HepG2 (cell line): ENCODE measurements around the gene LGALS7B. TPM values are rescaled to one million over a fixed set of nuclear protein-coding genes. Genes with fewer than 3 reads are reported as not detected.
A peak's percentile ranks its signal among the peaks of the same experiment; 100 is the strongest.

Experiments used
- ATAC-seq: fragments of 200-7000 bp; cut with Tn5 transposase; 3 replicates; pipeline ENCODE4 v1.9.1; 2020; ENCODE audit warnings: mild to moderate bottlenecking, moderate library complexity
- BruUV-seq: library from RNA; stranded (reverse); fragments of 400-500 nt; replicated peaks from 2 replicates; lab custom pipeline; 2021; lab: Mats Ljungman, UMichigan
- CTCF ChIA-PET: fragments of 300-600 bp; formaldehyde crosslinking; extraction: SDS; loops from one replicate; lab custom pipeline; 2021; ENCODE audit warnings: low total read pairs, inconsistent platforms, low intra/inter-chr PET ratio; lab: Yijun Ruan, JAX
- POLR2A ChIA-PET: fragments of 350-600 bp; sonication (Branson Sonifier 250); formaldehyde crosslinking; loops from one replicate; lab custom pipeline; 2020; ENCODE audit warnings: antibody characterized with exemption, inconsistent platforms; lab: Yijun Ruan, JAX
- DNase-seq: peaks from one replicate; pipeline ENCODE4 v3.0.0-alpha.2; 2015; ENCODE audit warnings: low spot score
- FAIRE-seq: peaks from 3 replicates; lab custom pipeline; 2011; peaks lifted over from hg19 to GRCh38; lab: Jason Lieb, UNC
- H2AFZ ChIP-seq: one replicate; pipeline ENCODE4 v1.6.1; 2011; ENCODE audit warnings: low read length, inconsistent platforms
- H3K27ac ChIP-seq: fragments of 300-600 bp; 3 replicates; pipeline ENCODE4 v1.8.0; 2011; ENCODE audit warnings: mixed run types, mild to moderate bottlenecking, mixed read lengths, low read length, inconsistent platforms; ENCODE audit not compliant: insufficient read depth; ENCODE audit errors: extremely low read length
- H3K27me3 ChIP-seq, 2 experiments: fragments of 200-600 bp in 1 of 2; 2 replicates in 1 of 2; 3 replicates in 1 of 2; pipeline versions ENCODE4 v1.6.0 to v1.8.0; 2011; ENCODE audit warnings: low read length in 2 of 2, mild to moderate bottlenecking in 2 of 2, moderate library complexity in 2 of 2, inconsistent platforms in 1 of 2; ENCODE audit not compliant: insufficient read depth in 2 of 2, control insufficient read depth in 1 of 2
- H3K36me3 ChIP-seq, 2 experiments: fragments of 200-600 bp in 1 of 2; replicated peaks in 1 of 2; 2 replicates in 1 of 2; 3 replicates in 1 of 2; pipeline versions ENCODE4 v1.5.1 to v1.8.0; 2011; ENCODE audit warnings: low read length in 2 of 2, inconsistent platforms in 1 of 2; ENCODE audit not compliant: insufficient read depth in 2 of 2, control insufficient read depth in 1 of 2
- H3K4me1 ChIP-seq: 2 replicates; pipeline ENCODE4 v1.5.1; 2012; ENCODE audit warnings: low read length, inconsistent platforms; ENCODE audit not compliant: insufficient read depth
- H3K4me2 ChIP-seq: 2 replicates; pipeline ENCODE4 v1.6.0; 2011; ENCODE audit warnings: low read depth, low read length, inconsistent platforms
- H3K4me3 ChIP-seq, 3 experiments: fragments of 200-600 bp in 1 of 3; sonication (generic), shearing (Covaris generic) in 1 of 3; replicated peaks in 1 of 3; 2 replicates each; pipeline ENCODE4 v1.5.1; 2011 to 2016; ENCODE audit warnings: low read length in 3 of 3, inconsistent platforms in 2 of 3, low read depth in 2 of 3, mild to moderate bottlenecking in 2 of 3, control low read depth in 1 of 3, mixed read lengths in 1 of 3; ENCODE audit not compliant: insufficient read depth in 1 of 3
- H3K79me2 ChIP-seq: one replicate; pipeline ENCODE4 v1.6.1; 2011; ENCODE audit warnings: low read length, inconsistent platforms; ENCODE audit not compliant: insufficient read depth
- H3K9ac ChIP-seq: 2 replicates; pipeline ENCODE4 v1.6.0; 2011; ENCODE audit warnings: mild to moderate bottlenecking, low read depth, low read length, inconsistent platforms; ENCODE audit not compliant: insufficient read depth
- H3K9me3 ChIP-seq: 2 replicates; pipeline ENCODE4 v1.5.1; 2012; ENCODE audit warnings: mild to moderate bottlenecking, low read length
- H4K20me1 ChIP-seq: 2 replicates; pipeline ENCODE4 v1.6.0; 2011; ENCODE audit warnings: inconsistent platforms, mild to moderate bottlenecking, low read length, moderate library complexity; ENCODE audit not compliant: insufficient read depth
- CREB3 ChIP-seq: sonication (generic); formaldehyde crosslinking; IDR thresholded peaks from 2 replicates; pipeline ENCODE4 v1.5.0; 2020; ENCODE audit warnings: missing genetic modification reagents
- MTERF4 ChIP-seq: sonication (generic); formaldehyde crosslinking; IDR thresholded peaks from 2 replicates; pipeline ENCODE4 v1.8.0; 2023; ENCODE audit warnings: mild to moderate bottlenecking, missing genetic modification reagents
- NFIB ChIP-seq: sonication (generic); formaldehyde crosslinking; IDR thresholded peaks from 2 replicates; pipeline ENCODE4 v1.9.0; 2021; ENCODE audit warnings: missing genetic modification reagents, mild to moderate bottlenecking, borderline replicate concordance
- PBX3 ChIP-seq: sonication (generic); formaldehyde crosslinking; IDR thresholded peaks from 2 replicates; pipeline ENCODE4 v1.8.1; 2023; ENCODE audit warnings: missing genetic modification reagents, inconsistent platforms, borderline replicate concordance
- SRSF1 ChIP-seq: fragments of 200-400 bp; formaldehyde crosslinking; optimal IDR thresholded peaks from 2 replicates; pipeline ENCODE3; 2017; ENCODE audit warnings: mild to moderate bottlenecking, low read depth, low read length, moderate library complexity
- ZNF235 ChIP-seq: sonication (generic); formaldehyde crosslinking; IDR thresholded peaks from 2 replicates; pipeline ENCODE4 v1.8.1; 2023; ENCODE audit warnings: mild to moderate bottlenecking, missing genetic modification reagents, borderline replicate concordance
- ZNF256 ChIP-seq: sonication (generic); formaldehyde crosslinking; conservative IDR thresholded peaks from 2 replicates; pipeline ENCODE4 v1.4.0; 2020; ENCODE audit warnings: missing genetic modification reagents
- WGBS: methylation state at CpG from one replicate; pipeline ENCODE4 v1.1.6; 2017; ENCODE audit warnings: low lambda C conversion rate; 5-methylcytosine and 5-hydroxymethylcytosine counted together
- in situ Hi-C: cut with HindIII; loops from 2 replicates; pipeline ENCODE4 v1.10.0; 2017; ENCODE audit warnings: low pct_unique_long_range_greater_than_20kb; ENCODE audit not compliant: extremely low pct_ligation_motif_present
- intact Hi-C: fragments of 100-400 bp; cut with micrococcal nuclease; formaldehyde crosslinking; loops from one replicate; pipeline ENCODE4 v1.10.0; 2022; ENCODE audit not compliant: unreplicated experiment
- polyA plus RNA-seq, 8 experiments: library from polyadenylated mRNA; depleted of rRNA in 3 of 8; stranded (reverse) in 7 of 8; unstranded in 1 of 8; fragments of >200 nt; fragmentation: Illumina TruSeq in 4 of 8; extraction: Trizol in 4 of 8; gene quantifications; 2 replicates each; pipeline versions ENCODE4 v1.2.1 to v1.2.3, GENCODE V29; 2011 to 2016; ENCODE audit warnings: low read depth in 4 of 8, missing spikeins in 1 of 8, mixed read lengths in 1 of 8; ENCODE audit not compliant: insufficient read depth in 1 of 8
- total RNA-seq, 5 experiments: library from RNA; depleted of rRNA; stranded (reverse); fragments of >200 nt; fragmentation: Illumina TruSeq; extraction: Trizol; gene quantifications; 2 replicates each; pipeline ENCODE4 v1.2.3, GENCODE V29; 2016; ENCODE audit warnings: low read depth in 1 of 5
- TF ChIP-seq, protein P1 (sequence below): IDR thresholded peaks from 2 replicates; pipeline ENCODE4 v1.6.1; 2016; ENCODE audit warnings: control low read depth

Gene LGALS7B
- total and polyA plus RNA-seq, 2 of the 13 experiments (the other 11 are each of a cell fraction or from before 2014, with no cell fraction given), result 1.7 to 2.1 TPM

- TF ChIP-seq CREB3, result no peak
- TF ChIP-seq ZNF256 (CRISPR knock-in tag), result no peak
- no peak for TF ChIP-seq PBX3 (CRISPR knock-in tag)
Measured at GRCh38 chr19:38773469-38774177, 15.4 kb upstream of the LGALS7B start, which contains the start of gene LGALS7 (continued).

GRCh38 chr19:38774181-38774950 lies 14.6 kb upstream of the LGALS7B start:
- Histone ChIP-seq H3K9me3 (no peaks in the 10 kb centered on the region), H3K27ac (no peak overlapping the region), H3K4me2 (no peak overlapping the region), H3K4me1 (peaks cover 24% of the 10 kb centered on the region), H2AFZ (no peak overlapping the region), H3K4me3 (no peak overlapping the region), H4K20me1 (no peaks in the 10 kb centered on the region), H3K9ac (0 out of 2 replicates have a peak overlapping the region, but pooled peaks have one; percentile 8), H3K27me3 (peaks cover 0 to 2% of the 10 kb centered on the region in 2 experiments; a peak in 1 of 5 replicates), H3K36me3 (no peaks in the 10 kb centered on the region), H3K79me2 (no peaks in the 10 kb centered on the region)
- FAIRE-seq, result no peak
- intact Hi-C loops, result no loop called here
- ChIA-PET POLR2A (interaction anchor here (1.3 to 1.9 kb wide), 2 partner anchors 11 to 19 kb away, joined by 5 to 7 read pairs; no protein-coding TSS in a partner anchor), CTCF (no interaction called here)
- no TSS peak for BruUV-seq
- in situ Hi-C loops, result no loop called here
- WGBS, result 59% methylated on average over 7 of the region's 13 CpGs
- 0 out of 2 replicates have a peak, but pooled peaks have one; percentile 5 for TF ChIP-seq NFIB (CRISPR knock-in tag)
- no peak for TF ChIP-seq SRSF1
- TF ChIP-seq ZNF235 (CRISPR knock-in tag), result no peak
- TF ChIP-seq, protein P1, sequence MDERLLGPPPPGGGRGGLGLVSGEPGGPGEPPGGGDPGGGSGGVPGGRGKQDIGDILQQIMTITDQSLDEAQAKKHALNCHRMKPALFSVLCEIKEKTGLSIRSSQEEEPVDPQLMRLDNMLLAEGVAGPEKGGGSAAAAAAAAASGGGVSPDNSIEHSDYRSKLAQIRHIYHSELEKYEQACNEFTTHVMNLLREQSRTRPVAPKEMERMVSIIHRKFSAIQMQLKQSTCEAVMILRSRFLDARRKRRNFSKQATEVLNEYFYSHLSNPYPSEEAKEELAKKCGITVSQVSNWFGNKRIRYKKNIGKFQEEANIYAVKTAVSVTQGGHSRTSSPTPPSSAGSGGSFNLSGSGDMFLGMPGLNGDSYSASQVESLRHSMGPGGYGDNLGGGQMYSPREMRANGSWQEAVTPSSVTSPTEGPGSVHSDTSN (CRISPR knock-in tag), result no peak
- no peak for TF ChIP-seq MTERF4 (CRISPR knock-in tag)
- DNase-seq, result no peak
- no peak; the same call in 1 of the 3 replicates for ATAC-seq
